T-helper 2 cell treated with Interferon-gamma antibody and Interleukin-4, amounts not matched to agents 5 μg/mL and 100 μg/mL, for 36 hours (primary cell): ENCODE results near the gene LENG9.

ENCODE experiments used
- DNase-seq: peaks from one replicate; pipeline ENCODE4 v3.0.0; 2021; ENCODE audit warnings: low spot score
- H3K27ac Mint-ChIP-seq: one replicate; pipeline ENCODE4 v1.8.0; 2021; ENCODE audit warnings: mild to moderate bottlenecking, mixed read lengths
- H3K27me3 Mint-ChIP-seq: one replicate; pipeline ENCODE4 v1.8.0; 2021; ENCODE audit warnings: low read depth, mixed read lengths
- H3K36me3 Mint-ChIP-seq: one replicate; pipeline ENCODE4 v1.8.0; 2021; ENCODE audit warnings: low read depth, mixed read lengths
- H3K4me1 Mint-ChIP-seq: one replicate; pipeline ENCODE4 v1.8.0; 2021; ENCODE audit warnings: low read depth, mixed read lengths
- H3K4me3 Mint-ChIP-seq: one replicate; pipeline ENCODE4 v1.8.0; 2022; ENCODE audit warnings: mild to moderate bottlenecking, moderate library complexity, mixed read lengths
- H3K9me3 Mint-ChIP-seq: one replicate; pipeline ENCODE4 v1.8.0; 2021; ENCODE audit warnings: mixed read lengths

Gene LENG9

GRCh38 chr19:54432144-54432738 lies 31.3 kb downstream of the LENG9 start:
- peaks cover 6% of the 10 kb centered on the region for H3K4me1 Mint-ChIP-seq
- H3K27me3 Mint-ChIP-seq: peaks cover 5% of the 10 kb centered on the region
- no peaks in the 10 kb centered on the region for H3K9me3 Mint-ChIP-seq
- H3K4me3 Mint-ChIP-seq: no peak overlapping the region
- peaks cover 1% of the 10 kb centered on the region for H3K36me3 Mint-ChIP-seq
- peak overlapping the region; percentile 50 for H3K27ac Mint-ChIP-seq
- DNase-seq: no peak

- no peak for DNase-seq
- Mint-ChIP-seq H3K36me3 (no peaks in the 10 kb centered on the region), H3K27me3 (peaks cover 5% of the 10 kb centered on the region), H3K9me3 (no peaks in the 10 kb centered on the region), H3K4me1 (peaks cover 9% of the 10 kb centered on the region), H3K4me3 (no peak overlapping the region), H3K27ac (no peak overlapping the region)
Measured at GRCh38 chr19:54431255-54431838, 32.2 kb downstream of the LENG9 start.

GRCh38 chr19:54430306-54431254 lies 33.0 kb downstream of the LENG9 start:
- Mint-ChIP-seq H3K27ac (no peak overlapping the region), H3K9me3 (no peaks in the 10 kb centered on the region), H3K36me3 (no peaks in the 10 kb centered on the region), H3K4me3 (peak overlapping the region; percentile 38), H3K4me1 (peaks cover 9% of the 10 kb centered on the region), H3K27me3 (peaks cover 7% of the 10 kb centered on the region)
- no peak for DNase-seq

- H3K36me3 Mint-ChIP-seq: no peaks in the 10 kb centered on the region
- H3K27me3 Mint-ChIP-seq: peaks cover 7% of the 10 kb centered on the region
- H3K9me3 Mint-ChIP-seq: no peaks in the 10 kb centered on the region
- peaks cover 4% of the 10 kb centered on the region for H3K4me1 Mint-ChIP-seq
- peak overlapping the region; percentile 5 for H3K27ac Mint-ChIP-seq
- DNase-seq: no peak
- H3K4me3 Mint-ChIP-seq: no peak overlapping the region
Measured at GRCh38 chr19:54429545-54430227, 33.9 kb downstream of the LENG9 start.

- Mint-ChIP-seq H3K27ac (peak overlapping the region; percentile 5), H3K9me3 (no peaks in the 10 kb centered on the region), H3K36me3 (no peaks in the 10 kb centered on the region), H3K27me3 (peaks cover 7% of the 10 kb centered on the region), H3K4me3 (no peak overlapping the region), H3K4me1 (peaks cover 4% of the 10 kb centered on the region)
- DNase-seq: no peak
Measured at GRCh38 chr19:54429176-54429495, 34.4 kb downstream of the LENG9 start.

GRCh38 chr19:54428323-54429175 lies 35.0 kb downstream of the LENG9 start:
- no peaks in the 10 kb centered on the region for H3K9me3 Mint-ChIP-seq
- H3K36me3 Mint-ChIP-seq: no peaks in the 10 kb centered on the region
- H3K27ac Mint-ChIP-seq: no peak overlapping the region
- H3K4me1 Mint-ChIP-seq: peaks cover 4% of the 10 kb centered on the region
- H3K27me3 Mint-ChIP-seq: peaks cover 7% of the 10 kb centered on the region
- DNase-seq: no peak
- H3K4me3 Mint-ChIP-seq: no peak overlapping the region

- H3K4me3 Mint-ChIP-seq: no peak overlapping the region
- peaks cover 7% of the 10 kb centered on the region for H3K27me3 Mint-ChIP-seq
- peaks cover 4% of the 10 kb centered on the region for H3K4me1 Mint-ChIP-seq
- no peaks in the 10 kb centered on the region for H3K36me3 Mint-ChIP-seq
- H3K9me3 Mint-ChIP-seq: no peaks in the 10 kb centered on the region
- no peak for DNase-seq
- H3K27ac Mint-ChIP-seq: no peak overlapping the region
Measured at GRCh38 chr19:54427586-54427985, 36.0 kb downstream of the LENG9 start.

GRCh38 chr19:54426291-54426931 lies 37.2 kb downstream of the LENG9 start:
- peaks cover 4% of the 10 kb centered on the region for H3K4me1 Mint-ChIP-seq
- no peak for DNase-seq
- no peaks in the 10 kb centered on the region for H3K36me3 Mint-ChIP-seq
- H3K27me3 Mint-ChIP-seq: peaks cover 7% of the 10 kb centered on the region
- no peaks in the 10 kb centered on the region for H3K9me3 Mint-ChIP-seq
- no peak overlapping the region for H3K4me3 Mint-ChIP-seq
- no peak overlapping the region for H3K27ac Mint-ChIP-seq

- peaks cover 6% of the 10 kb centered on the region for H3K27me3 Mint-ChIP-seq
- DNase-seq: no peak
- no peak overlapping the region for H3K27ac Mint-ChIP-seq
- H3K4me3 Mint-ChIP-seq: no peak overlapping the region
- H3K9me3 Mint-ChIP-seq: no peaks in the 10 kb centered on the region
- H3K4me1 Mint-ChIP-seq: peaks cover 2% of the 10 kb centered on the region
- no peaks in the 10 kb centered on the region for H3K36me3 Mint-ChIP-seq
Measured at GRCh38 chr19:54425382-54425723, 38.2 kb downstream of the LENG9 start.

GRCh38 chr19:54424660-54425381 lies 38.8 kb downstream of the LENG9 start:
- no peak overlapping the region for H3K27ac Mint-ChIP-seq
- H3K36me3 Mint-ChIP-seq: no peaks in the 10 kb centered on the region
- no peak for DNase-seq
- no peaks in the 10 kb centered on the region for H3K9me3 Mint-ChIP-seq
- no peak overlapping the region for H3K4me3 Mint-ChIP-seq
- H3K4me1 Mint-ChIP-seq: peaks cover 2% of the 10 kb centered on the region
- peaks cover 6% of the 10 kb centered on the region for H3K27me3 Mint-ChIP-seq

GRCh38 chr19:54424201-54424600 lies 39.4 kb downstream of the LENG9 start:
- DNase-seq: no peak
- Mint-ChIP-seq H3K27me3 (peaks cover 3% of the 10 kb centered on the region), H3K27ac (no peak overlapping the region), H3K36me3 (no peaks in the 10 kb centered on the region), H3K9me3 (no peaks in the 10 kb centered on the region), H3K4me3 (no peak overlapping the region), H3K4me1 (peaks cover 2% of the 10 kb centered on the region)

GRCh38 chr19:54422136-54422535 lies 41.4 kb downstream of the LENG9 start:
- no peak overlapping the region for H3K4me3 Mint-ChIP-seq
- H3K9me3 Mint-ChIP-seq: no peaks in the 10 kb centered on the region
- H3K36me3 Mint-ChIP-seq: no peaks in the 10 kb centered on the region
- DNase-seq: no peak
- H3K27me3 Mint-ChIP-seq: peaks cover 12% of the 10 kb centered on the region
- peaks cover 15% of the 10 kb centered on the region for H3K4me1 Mint-ChIP-seq
- no peak overlapping the region for H3K27ac Mint-ChIP-seq
